Activated CD4-positive, CD25-positive, alpha-beta regulatory T cell treated with anti-CD3 and anti-CD28 coated beads, Interleukin-2, amount 50 U/mL, for 16 hours (primary cell): ENCODE data around the gene HSD17B3.
"Not testable (repeated sequence)": the region's sequence is repeated elsewhere in the genome, so short reads cannot be mapped to it uniquely, and the experiment has no call there.

Source experiments
- DNase-seq: peaks from one replicate; pipeline ENCODE4 v3.0.0-alpha.2; 2020; ENCODE audit warnings: low read depth, low spot score

Gene HSD17B3

DNA sequence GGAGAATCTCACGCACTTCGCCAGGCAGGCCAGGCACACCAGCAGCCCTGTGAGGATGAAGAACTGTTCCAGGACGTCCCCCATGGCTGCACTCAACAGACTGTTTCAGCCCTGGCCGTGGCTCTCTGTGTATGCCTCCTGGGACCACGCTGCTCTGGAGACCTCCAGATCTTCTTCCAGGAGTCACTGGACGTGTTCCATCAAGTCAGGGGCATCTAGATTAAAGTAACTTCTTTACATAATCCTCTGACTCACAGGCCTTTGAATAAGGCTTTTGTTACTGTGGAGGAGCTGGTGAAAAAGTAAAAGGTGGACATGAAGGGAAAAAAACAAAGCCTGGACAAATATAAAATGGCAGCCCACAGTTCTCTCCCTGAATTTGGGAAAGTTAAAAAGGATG is at the start of gene HSD17B3:
TSS of gene HSD17B3 (minus strand) at position 156 of the 400 bp plus-strand sequence. CDS start at position 84, 72 bp downstream.
- no peak for DNase-seq

DNA sequence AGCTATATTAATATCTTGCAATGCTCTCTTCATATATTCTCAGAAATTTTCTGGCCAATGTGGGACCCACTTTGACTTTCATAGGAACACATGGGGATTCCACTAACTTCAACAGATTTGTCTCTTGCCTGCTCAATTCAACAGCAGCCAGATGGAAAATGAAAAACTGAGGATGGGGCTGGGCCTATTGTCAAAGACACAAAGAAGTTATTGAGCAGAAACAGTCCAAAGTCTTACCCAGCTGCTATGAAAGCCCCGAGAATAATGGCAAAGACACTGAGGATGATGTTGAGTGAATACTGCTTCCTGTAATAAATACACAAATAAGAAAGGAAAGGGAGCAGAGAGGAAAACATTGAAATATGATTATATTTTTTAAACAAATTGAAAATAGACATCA is 48.9 kb upstream of the HSD17B3 start:
- DNase-seq, result no peak

DNA sequence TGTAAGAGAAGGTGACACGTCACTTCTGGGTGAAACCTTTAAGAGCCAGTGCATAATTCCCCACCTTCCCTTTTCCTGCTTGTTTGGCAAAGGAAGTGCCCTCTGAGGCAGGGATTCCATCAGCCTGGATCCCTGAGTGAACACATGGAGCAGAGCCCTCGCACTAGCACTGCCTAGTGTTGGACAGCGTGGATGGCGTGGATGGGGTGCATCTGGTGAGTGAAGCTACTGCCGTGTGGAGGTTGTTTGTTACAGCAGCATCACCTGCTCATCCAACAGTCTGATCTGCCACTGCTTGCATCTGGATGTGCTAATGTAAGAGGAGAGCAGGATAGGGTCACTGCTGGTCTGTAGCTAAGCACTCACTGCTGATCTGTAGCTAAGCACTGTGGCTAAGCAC is 46.3 kb upstream of the HSD17B3 start:
- DNase-seq, result no peak

DNA sequence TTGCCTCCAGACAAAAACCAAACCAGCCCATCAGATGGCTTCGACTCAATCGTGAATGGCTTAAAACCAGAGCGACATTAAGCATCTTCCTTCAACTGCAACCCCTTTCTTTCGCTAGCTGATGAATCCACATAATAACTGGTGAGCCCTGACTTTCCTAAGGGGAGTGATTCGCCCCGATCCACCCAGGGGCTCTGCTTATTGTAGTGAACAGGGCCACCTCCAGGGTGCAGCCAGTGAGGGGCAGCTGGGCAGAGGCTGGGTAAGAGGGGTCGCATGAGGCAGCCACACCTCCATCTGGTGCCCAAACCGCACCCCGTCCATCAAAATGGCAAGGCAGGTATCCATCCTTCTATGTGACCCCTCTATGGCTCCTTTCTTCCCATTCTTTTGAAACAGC is 43.6 kb upstream of the HSD17B3 start:
- DNase-seq, result no peak

DNA sequence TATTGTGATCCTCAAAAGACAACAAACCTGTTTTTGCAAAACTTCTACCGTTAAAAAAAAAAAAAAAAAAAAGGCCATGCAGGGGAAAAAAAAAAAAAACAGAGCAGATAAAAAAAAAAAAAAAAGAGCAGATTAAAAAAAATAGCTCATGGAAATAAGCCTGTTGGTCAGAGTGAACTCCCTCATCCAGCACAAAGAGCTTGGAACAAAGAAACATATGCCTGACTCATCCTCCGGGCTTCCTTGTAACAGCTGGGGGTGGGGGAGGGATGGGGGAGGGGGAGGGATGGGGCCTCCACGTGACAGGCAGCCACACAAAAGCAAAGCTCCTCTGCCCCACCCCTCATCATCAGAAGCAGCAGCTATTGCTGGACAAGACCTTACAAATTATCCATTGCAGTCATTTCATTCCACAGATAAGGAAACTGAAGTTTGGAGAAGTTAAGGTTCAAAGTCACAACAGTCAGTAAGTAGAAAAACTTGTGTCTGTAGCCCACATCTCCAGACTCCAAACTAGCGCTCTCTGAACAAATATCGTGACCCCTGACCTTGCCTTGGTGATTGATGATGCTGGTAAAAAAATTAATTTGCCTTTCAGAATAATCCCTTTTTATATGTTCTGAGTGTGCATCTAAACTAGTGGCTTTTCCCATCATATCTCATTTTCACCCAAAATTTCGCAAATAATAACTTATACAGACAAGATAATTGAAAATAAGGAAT is 42.6 kb upstream of the HSD17B3 start:
- DNase-seq, result no peak

DNA sequence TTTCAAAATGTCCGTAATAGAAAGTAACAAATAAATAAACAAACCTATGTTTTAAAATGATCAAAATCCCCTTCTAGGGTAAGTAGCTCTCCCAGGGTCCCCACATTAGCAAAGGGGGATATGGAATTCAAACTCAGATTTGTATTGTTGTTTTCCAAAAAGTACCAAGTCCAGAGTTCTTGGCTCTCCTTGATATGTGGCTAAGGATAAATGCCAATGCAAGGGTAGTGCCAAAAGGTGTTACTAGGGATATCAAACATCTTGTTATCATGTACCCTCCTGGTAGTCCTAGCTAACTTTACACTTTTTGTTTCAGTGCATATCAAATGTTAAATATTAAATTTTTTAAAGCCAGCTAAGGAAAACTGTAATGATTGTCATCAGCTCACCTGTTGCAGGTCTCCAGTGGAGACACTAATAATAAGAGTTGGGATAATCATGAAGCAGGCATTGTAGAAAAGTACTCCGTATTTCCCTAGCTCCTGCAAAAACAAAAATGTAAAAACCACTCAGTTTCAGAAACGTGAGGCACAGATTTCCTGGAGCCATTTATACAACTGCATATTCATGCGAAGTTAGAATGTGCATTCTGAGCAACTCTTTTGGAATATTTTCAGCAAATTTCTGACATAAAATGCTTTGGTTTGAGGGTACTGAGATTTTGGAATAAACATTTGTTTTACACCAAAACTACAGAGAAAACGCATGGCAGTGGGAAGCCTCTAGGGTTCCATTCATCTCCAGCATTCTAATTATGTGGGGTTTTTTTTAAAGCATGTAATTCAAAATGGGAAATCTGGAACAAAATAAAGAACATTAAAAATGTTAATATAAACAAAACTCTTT is 41.8 kb upstream of the HSD17B3 start:
- DNase-seq, result no peak

DNA sequence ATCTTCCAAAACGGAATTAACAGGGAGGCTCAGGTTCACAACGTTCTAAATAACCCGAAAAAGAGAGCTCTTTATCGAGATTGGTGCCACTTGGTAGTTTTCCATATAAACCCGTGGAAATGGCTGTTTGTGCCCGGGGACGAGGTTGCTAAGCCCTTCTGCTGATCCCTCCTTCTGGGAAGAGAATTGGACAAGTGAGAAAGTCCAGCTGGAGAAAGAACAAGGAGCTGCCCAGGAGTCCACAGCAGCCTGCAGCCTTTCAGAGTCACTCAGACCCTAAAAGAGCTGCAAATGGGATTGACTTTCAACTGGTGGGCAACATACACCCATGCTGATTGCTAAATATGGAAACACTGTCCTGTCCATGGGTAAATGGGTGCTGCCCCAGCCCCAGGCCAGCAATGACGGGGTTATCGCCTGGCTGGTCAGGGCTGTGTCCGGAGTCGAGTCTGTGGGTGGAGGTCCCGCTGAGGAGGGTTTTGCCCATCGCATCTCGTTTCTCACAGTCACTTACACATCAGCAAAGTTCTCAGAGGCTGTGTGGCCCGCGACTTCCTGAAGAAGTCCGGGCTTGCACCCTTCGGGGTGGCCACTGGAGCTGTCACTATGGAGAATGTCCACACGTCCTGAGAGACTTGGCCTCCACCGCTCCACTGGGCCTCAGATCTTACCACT is 40.7 kb upstream of the HSD17B3 start:
- no peak for DNase-seq

DNA sequence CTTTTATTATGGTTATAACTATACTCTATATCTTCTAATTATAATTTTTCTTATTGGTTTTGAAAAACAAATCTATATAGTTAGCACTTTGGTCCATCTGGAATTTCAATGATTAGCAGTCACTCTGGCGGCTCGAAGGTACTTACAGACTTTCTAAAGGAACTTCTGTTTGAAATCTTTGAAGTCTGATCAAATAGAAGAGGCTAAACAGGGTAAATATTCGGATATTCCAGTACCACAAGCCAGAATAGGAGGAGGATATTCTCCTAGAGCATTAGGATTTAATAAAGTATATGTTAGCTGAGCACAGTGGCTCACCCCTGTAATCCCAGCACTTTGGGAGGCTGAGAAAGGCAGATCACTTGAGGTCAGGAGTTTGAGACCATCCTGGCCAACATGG is 38.7 kb upstream of the HSD17B3 start:
- no peak for DNase-seq

DNA sequence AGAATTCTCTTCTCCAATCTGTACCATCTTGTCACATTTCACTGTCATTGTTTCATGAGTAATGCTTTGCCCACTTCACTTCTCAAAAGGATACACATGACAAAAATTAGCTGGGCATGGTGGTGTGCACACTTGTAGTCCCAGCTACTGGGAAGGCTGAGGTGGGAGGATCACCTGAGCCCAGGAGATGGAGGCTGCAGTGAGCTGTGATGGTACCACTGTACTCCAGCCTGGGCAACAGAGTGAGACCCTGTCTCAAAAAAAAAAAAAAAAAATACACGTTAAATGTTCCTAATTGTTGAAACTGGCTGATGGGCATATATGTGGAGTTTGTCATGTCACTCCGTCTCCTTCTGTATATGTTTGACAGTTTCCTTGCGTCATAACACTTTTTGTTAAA is 36.3 kb upstream of the HSD17B3 start:
- DNase-seq, result no peak

DNA sequence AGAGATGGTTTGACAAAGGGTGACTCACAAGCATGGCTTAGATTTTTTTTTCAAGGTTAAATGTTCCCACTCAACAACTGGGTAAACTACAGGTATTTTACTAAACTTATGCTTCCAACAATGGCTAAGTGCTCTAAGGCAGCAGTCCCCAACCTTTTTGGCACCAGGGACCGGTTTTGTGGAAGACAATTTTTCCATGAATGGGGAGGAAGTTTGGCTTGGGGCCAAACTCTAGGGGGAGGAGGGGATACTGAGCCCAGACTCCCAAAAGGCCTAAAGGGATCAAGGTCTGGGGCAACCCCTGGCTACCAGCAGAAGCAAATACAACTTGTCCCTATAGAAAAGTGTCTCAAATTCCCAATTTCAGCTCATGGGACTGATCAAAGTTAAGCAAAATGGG is 32.0 kb upstream of the HSD17B3 start:
- no peak for DNase-seq

DNA sequence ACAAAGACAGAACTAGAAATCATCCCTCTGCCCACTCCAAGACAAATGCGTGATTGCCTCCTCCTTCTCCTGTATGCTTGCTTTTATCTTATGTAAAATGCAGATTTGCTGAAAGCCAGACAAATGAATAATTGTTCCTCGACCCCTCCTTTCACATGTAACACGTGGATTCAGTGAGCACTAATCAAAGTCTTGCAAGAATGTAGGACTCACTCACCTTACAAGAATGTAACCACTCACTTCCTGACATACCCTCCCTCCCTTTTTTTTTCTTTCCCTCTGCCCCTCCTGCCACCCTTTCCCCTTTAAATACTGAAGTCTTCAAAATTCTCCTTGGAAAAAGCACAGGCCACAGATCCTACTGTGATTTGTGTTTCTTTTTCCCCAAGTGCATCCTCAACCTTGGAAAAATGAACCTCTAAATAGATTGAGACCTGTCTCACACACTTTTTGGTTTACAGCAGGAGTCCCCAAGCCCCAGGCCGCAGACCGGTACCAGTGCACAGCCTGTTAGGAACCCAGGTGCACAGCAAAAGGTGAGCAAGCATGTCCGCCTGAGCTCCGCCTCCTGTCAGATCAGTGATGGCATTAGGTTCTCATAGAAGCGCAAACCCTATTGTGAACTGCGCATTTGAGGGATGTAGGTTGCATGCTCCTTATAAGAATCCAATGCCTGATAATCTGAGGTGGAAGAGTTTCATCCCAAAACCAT is 29.4 kb upstream of the HSD17B3 start:
- DNase-seq, result no peak

DNA sequence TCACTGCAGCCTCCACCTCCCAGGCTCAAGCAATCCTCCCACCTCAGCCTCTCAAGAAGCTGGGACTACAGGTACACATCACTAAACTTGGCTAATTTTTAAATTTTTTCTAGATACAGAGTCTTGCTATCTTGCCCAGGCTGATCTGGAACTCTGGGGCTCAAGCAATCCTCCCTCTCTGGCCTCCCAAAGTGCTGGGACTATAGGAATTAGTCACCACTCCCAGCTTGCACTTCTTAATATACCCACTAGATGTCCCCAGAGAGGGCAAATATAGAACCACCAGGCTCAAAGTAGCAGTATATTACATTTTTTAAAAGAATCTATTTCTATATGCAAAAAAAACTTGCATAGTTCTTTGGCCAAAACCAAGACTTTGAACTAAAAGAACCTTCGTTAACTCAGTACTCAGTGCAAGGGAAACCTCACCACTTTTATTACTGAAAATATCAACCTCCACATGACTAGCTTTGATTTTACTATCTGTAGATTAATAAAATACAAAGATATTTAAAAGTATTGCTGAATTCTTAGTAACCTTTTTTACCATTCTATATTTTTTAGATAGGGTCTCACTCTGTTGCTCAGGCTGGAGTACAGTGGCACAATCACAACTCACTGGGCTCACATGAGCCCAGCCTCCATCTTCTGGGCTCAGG is 25.8 kb upstream of the HSD17B3 start:
- peak; percentile 18 for DNase-seq

DNA sequence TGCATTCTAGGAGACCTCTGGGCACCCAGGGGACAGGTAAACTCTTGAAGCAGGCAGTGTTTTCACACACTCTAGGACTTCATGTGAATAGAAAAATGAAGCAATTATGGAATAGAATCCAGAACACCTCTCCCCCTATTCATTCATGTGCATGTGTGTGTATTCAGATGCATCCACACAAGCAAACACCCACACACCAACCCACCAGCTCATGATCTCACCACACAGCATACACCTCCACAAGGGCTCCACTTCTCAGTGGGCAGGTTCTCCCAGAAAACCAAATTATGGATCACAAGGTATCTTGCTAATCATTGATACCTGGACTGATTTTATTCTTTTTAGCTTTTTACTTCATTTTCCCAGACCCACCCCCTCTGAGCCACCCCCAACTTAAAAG is 21.2 kb upstream of the HSD17B3 start:
- no peak for DNase-seq

DNA sequence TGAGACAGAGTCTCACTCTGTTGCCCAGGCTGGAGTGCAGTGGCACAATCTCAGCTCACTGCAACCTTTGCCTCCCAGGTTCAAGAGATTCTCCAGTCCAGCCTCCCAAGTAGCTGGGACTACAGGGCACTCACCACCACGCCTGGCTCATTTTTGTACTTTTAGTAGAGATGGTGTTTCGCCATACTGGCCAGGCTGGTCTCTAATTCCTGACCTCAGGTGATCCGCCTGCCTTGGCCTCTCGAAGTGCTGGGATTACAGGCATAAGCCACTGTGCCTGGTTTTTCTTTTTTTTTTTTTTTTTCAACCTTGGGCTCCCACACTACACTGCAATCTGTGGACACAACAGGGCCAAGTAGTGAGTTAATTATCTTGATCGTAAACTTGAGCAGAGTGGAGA is 20.8 kb upstream of the HSD17B3 start:
- DNase-seq, result not testable (repeated sequence)

DNA sequence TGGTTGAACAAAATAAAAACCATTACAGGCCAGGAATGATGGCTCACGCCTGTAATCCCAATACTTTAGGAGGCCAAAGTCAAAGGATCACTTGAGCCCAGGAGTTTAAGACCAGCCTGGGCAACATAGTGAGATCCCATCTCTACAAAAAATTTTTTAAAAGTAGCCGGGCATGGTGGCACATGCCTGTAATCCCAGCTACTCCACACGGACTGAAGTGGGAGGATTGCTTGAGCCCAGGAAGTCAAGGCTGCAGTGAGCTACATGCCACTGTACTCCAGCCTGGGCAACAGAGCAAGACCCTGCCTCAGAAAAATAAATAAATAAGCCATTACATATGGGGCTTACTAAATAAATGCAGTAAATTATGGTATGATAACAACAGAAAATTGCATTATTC is 20.2 kb upstream of the HSD17B3 start:
- not testable (repeated sequence) for DNase-seq

DNA sequence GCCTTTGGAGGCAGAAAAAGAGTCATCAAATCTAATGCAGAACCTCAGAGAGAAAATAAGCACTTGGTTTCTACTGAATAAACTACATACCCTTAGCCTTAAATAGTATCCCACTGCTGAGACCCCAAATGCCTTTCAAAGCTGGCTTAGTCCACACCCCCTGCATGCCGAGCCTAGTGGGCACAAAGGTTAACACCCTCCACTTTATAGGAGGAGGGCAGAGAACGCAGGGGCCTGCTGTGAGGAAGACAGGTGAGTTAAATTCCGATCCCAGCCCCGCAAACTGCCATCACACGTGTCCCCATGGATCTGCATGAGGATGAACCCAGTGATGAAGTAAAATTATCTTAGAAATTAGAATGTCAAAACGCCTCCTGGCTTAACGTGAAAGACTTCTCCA is 19.5 kb upstream of the HSD17B3 start:
- DNase-seq, result no peak

DNA sequence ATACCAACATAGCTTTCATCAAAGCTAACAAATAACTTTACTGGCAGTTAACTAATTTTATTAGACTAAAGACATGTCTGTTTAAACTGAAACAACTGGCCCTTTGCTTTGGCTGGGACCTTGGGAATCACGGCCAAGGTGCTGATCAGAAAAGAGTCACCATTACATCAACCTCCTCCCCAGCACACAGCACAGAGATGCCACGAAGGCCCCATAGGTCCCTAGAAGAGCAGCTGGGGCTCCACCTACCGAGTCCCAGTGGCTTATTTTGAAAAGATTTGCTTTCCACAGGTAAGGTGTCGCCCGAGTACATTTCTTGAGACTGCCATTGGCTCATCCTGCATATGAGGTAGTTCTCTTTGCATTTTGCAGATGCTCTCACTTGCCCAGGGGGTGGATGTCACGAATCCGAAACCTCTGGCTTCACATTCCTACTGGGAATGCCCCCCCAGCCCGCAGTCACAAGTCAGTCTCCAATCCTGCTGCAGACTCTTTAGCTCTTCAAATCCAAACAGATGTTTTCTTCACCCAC is 18.8 kb upstream of the HSD17B3 start:
- no peak for DNase-seq

DNA sequence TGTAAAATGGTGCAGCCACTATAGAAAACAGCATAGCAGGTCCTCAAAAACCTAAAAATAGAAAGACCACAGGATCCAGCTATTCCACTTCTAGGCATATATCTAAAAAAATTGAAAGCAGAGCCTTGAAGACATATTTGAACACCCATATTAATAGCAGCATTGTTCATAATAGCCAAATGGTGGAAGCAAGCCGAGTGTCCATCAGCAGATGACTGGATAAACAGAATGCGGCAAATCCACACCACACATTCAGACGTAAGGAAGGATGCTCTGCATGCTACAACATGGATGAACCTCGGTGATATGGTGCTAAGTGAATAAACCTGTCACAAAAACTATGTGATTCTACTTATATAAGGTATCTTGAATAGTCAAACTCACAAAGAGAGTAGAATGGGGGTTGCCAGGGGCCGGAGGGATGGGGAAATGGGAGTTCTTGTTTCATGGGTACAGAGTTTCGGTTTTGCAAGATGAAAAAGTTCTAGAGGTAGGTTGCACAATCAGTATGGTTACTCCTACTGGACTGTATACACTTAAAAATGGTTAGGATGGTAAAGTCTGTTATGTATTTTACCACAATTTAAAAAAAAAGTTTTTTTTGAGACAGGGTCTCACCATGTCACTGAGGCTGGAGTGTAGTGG is 17.1 kb upstream of the HSD17B3 start:
- DNase-seq, result no peak

DNA sequence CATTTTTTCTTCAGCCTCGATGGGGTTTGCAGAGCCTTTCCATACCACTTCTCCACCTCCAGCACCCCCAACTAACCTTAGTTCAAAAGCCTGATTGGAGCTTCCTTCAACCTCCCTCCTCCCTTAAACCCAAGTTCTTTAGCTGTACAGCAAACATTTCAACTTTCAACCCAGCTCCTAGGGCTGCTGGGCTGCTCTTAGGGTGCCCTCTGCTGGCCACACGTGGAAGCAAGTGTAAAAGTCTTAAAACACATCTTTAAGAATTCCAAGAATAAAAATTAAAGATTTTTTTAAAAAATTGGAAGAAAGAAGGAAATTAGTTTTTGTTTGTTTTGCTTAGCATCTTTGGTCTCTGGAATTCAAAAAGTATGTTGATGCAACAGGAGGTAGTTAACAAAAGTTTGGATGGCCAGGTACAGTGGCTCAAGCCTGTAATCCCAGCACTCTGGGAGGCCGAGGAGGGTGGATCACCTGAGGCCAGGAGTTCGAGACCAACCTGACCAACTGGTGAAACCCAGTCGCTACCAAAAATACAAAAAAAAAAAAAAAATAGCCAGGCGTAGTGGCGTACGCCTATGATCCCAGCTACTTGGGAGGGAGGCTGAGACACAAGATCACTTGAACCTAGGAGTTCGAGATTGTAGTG is 15.5 kb upstream of the HSD17B3 start:
- no peak for DNase-seq

DNA sequence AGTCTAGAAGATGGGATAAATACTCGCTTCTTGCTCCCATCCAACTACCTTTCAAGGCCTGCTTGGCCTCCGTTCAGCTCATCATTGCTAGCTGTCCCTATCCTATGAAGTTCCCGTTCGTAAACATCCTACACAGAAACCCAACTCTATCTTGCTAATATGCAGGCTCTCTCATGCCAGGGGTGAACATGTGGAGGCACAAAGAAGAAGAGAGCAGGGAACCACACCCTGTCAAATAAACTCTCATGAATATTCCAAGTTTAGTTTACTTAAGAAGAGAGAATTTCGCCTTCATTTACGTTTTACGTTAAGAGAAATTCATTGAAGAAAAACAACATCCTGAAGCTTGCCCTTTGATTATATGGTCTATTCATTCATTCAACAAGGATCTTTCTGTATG is 7.9 kb upstream of the HSD17B3 start:
- no peak for DNase-seq
